ENCODE data around the gene ZC3H12D. TPM values are rescaled to one million over a fixed set of nuclear protein-coding genes. Genes with fewer than 3 reads are reported as not detected.

Gene ZC3H12D
- total RNA-seq, 1 experiment from 2014 or later: not detected

DNA sequence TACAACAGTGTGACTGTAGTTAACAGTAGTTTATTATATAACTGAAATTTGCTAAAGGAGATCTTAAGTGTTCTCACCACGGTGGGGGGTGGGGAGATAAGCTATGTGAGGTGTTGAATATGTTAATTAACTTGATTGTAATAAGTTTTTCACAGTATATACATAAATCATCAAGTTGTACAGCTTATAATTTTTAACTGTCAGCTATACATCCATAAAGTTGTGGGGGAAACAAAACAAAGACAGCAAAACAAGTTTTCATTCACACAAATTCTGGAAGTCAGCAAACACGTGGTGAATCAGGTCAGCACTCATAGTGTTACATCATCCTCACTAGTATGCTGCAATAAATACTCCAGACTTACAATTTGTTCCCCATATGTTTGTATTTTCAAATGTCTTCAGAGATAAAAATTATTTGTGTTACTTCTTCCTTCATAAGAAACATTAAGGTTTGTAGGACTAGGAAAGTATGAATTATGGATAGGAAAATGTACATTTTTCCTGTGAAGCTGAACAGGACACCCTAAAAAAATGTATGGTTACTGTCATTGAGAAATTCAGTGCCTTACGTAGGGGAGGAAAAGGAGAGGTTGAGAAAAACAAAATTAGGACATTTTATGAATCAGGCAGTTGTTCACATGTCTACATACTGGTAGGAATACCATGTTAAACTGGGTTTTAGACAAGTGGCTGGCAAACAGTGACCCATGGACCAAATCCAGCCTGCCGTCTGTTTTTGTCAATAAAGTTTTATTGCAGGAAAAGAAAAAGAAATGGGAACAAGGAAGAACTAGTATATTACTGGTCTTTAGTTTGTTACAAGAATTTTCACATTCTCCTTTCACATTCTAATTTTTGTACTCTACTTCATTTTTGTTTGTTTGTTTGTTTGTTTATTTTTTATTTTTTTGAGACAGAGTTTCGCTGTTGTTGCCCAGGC lies 78.7 kb downstream of the ZC3H12D start:
- Histone ChIP-seq H3K4me3 (no peak overlapping the region), H3K27me3 (no peaks in the 10 kb centered on the region), H3K9me3 (replicated peaks) (no peaks in the 10 kb centered on the region), H3K4me1 (no peaks in the 10 kb centered on the region), H3K36me3 (peaks cover 66% of the 10 kb centered on the region), H3K27ac (no peak overlapping the region)
- no peak for DNase-seq

GRCh38 chr6:149403534-149403933 lies 81.3 kb downstream of the ZC3H12D start:
- Histone ChIP-seq H3K4me1 (no peaks in the 10 kb centered on the region), H3K27me3 (no peaks in the 10 kb centered on the region), H3K36me3 (peaks cover 78% of the 10 kb centered on the region), H3K27ac (no peak overlapping the region), H3K9me3 (replicated peaks) (no peaks in the 10 kb centered on the region), H3K4me3 (no peak overlapping the region)
- no peak for DNase-seq

GRCh38 chr6:149400050-149400449 lies 84.8 kb downstream of the ZC3H12D start, which contains the start of gene SUMO4:
Gene SUMO4 (plus strand): TSS chr6:149400262. CDS start chr6:149400392, 130 bp downstream.
- H3K4me1 ChIP-seq: no peaks in the 10 kb centered on the region
- H3K9me3 ChIP-seq (replicated peaks): no peaks in the 10 kb centered on the region
- H3K4me3 ChIP-seq: no peak within 1 kb of the TSS
- no peaks in the 10 kb centered on the region for H3K27me3 ChIP-seq
- no peak within 1 kb of the TSS for H3K27ac ChIP-seq
- peaks cover 76% of the 10 kb centered on the region for H3K36me3 ChIP-seq
- no peak for DNase-seq

GRCh38 chr6:149397384-149397783 lies 87.4 kb downstream of the ZC3H12D start:
- Histone ChIP-seq H3K27me3 (no peaks in the 10 kb centered on the region), H3K9me3 (replicated peaks) (no peaks in the 10 kb centered on the region), H3K4me1 (no peaks in the 10 kb centered on the region), H3K36me3 (peaks cover 58% of the 10 kb centered on the region), H3K4me3 (no peak overlapping the region), H3K27ac (no peak overlapping the region)
- no peak for DNase-seq

Other genes starting within 250 kb of the ZC3H12D start
- 33.8 and 37.6 TPM in 2 replicates for gene TAB2, start 167.3 kb downstream of the ZC3H12D start, total RNA-seq (2014; rRNA removed; shearing (Covaris generic))
- gene SUMO4, start 84.8 kb downstream of the ZC3H12D start, total RNA-seq (2014; rRNA removed; shearing (Covaris generic)): 1.1 and 1.5 TPM in 2 replicates
- gene PPIL4, start 61.0 kb upstream of the ZC3H12D start, total RNA-seq (2014; rRNA removed; shearing (Covaris generic)): 36.0 and 42.8 TPM in 2 replicates
- 32.6 and 35.1 TPM in 2 replicates for gene GINM1, start 81.4 kb upstream of the ZC3H12D start, total RNA-seq (2014; rRNA removed; shearing (Covaris generic))
- gene KATNA1, start 163.7 kb upstream of the ZC3H12D start, total RNA-seq (2014; rRNA removed; shearing (Covaris generic)): 32.9 and 39.7 TPM in 2 replicates
- gene LATS1, start 233.1 kb upstream of the ZC3H12D start, total RNA-seq (2014; rRNA removed; shearing (Covaris generic)): 33.1 and 33.9 TPM in 2 replicates

All from SJCRH30 (cell line).